Retina (tissue), 1 donor: ENCODE results near the gene VHLL.

Source experiments
- DNase-seq: peaks from one replicate; pipeline ENCODE4 v3.0.0-alpha.2; 2016

Gene VHLL

GRCh38 chr1:156249593-156249992 lies 49.5 kb downstream of the VHLL start:
- no peak for DNase-seq
